Epithelial cell of proximal tubule (primary cell): ENCODE results near the gene RHOC. TPM values are rescaled to one million over a fixed set of nuclear protein-coding genes. Genes with fewer than 3 reads are reported as not detected.

Experiments used
- DNase-seq: peaks from one replicate; pipeline ENCODE4 v3.0.0-alpha.2; 2011; ENCODE audit warnings: low read depth
- H3K4me3 ChIP-seq: 2 replicates; pipeline ENCODE4 v1.5.1; 2011; ENCODE audit warnings: low read depth, mild to moderate bottlenecking, low read length
- total RNA-seq: library from RNA; depleted of rRNA; stranded (reverse); fragments of >200 nt; gene quantifications from 2 replicates; pipeline ENCODE4 v1.2.3, GENCODE V29; 2015
- TF ChIP-seq, protein P1 (sequence below): conservative IDR thresholded peaks from 2 replicates; pipeline ENCODE4 v1.5.1; 2012; ENCODE audit warnings: low read depth, mild to moderate bottlenecking, low read length

RHOC gene
- total RNA-seq, 1 donor from 2014 or later = 1,011 TPM

DNA sequence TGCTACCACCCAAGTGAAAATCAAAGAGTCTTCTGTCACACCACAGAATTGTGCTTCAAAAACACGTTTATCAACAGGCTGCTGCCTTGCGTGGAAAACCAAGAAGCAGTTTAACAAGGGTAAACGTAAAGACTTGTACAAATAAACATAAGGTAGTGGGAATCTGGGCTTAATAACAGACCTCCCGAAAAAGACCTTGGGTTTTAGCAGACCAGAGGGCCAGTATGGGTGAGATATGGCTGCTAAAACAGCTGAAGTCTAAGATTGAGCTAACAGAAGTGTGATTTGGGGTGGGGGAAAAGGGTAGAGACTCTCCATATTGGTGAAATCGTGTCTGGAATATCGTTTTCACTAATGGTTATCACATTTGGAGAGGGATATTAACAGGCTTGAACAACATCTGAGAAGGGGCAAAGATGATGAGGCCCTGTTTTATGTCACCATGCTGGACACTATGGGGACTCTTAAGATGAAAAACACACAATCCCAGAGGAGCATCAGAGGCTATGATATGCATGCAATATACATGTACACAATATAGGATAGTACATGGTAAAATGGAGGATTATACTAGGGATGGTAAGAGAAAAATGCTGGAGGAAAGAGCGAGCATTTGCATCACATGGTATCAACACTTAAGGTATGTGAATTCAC lies 31.1 kb downstream of the RHOC start:
- no peak for DNase-seq
- TF ChIP-seq, protein P1, sequence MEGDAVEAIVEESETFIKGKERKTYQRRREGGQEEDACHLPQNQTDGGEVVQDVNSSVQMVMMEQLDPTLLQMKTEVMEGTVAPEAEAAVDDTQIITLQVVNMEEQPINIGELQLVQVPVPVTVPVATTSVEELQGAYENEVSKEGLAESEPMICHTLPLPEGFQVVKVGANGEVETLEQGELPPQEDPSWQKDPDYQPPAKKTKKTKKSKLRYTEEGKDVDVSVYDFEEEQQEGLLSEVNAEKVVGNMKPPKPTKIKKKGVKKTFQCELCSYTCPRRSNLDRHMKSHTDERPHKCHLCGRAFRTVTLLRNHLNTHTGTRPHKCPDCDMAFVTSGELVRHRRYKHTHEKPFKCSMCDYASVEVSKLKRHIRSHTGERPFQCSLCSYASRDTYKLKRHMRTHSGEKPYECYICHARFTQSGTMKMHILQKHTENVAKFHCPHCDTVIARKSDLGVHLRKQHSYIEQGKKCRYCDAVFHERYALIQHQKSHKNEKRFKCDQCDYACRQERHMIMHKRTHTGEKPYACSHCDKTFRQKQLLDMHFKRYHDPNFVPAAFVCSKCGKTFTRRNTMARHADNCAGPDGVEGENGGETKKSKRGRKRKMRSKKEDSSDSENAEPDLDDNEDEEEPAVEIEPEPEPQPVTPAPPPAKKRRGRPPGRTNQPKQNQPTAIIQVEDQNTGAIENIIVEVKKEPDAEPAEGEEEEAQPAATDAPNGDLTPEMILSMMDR = no peak

GRCh38 chr1:112674986-112675727 lies 31.8 kb downstream of the RHOC start:
- DNase-seq = no peak
- peak overlapping the region; percentile 78 for H3K4me3 ChIP-seq
- TF ChIP-seq, protein P1 = no peak

More for the DNA sequence above, 31.1 kb downstream of the RHOC start:
- H3K4me3 ChIP-seq = peak overlapping the region; percentile 78

GRCh38 chr1:112674440-112674985 lies 32.4 kb downstream of the RHOC start, which contains the start of gene MOV10:
TSS of gene MOV10 (plus strand) at chr1:112674659. CDS start at chr1:112674913, 254 bp downstream.
- DNase-seq = no peak
- peak within 1 kb of the TSS; percentile 78 for H3K4me3 ChIP-seq
- TF ChIP-seq, protein P1 = no peak

DNA sequence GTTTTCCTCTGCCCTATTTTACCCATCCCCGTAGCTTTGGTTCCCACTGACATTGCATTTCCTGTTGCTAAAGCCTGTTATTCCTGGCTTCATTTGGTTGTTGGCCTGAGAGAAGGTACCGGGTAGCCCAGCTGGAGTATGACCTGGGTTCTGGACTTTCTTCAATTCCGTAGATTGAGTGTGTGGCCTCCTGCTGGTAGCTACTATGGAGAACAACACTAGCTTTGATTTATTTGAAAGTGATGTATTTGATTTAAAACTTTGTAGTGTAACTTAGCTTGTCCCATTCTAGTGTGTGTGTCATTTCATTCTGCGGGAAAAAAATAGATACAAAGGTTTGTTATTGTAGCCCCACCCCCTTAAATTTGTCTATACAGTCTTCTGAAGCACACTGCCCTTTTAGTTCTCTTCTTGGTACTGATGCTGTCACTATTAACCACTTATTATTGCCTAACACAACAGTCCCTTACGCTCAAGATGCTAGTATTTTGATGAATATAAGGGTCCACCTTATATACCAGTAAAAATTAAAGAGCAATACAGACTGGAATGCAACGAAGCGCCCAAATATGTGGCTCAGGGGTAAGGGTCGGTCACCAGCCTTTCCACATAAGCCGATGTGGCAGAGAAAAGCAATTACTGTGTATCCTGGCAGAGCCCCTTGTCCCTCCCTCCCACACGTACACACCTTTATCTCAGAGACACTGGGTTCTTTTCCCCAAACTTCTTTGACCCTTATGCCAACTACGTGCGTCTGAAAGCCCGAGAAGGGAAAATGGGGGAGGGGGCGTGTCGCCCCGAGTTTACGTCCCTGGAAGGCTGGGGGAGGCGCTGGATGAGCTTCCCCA lies 33.1 kb downstream of the RHOC start:
- TF ChIP-seq, protein P1 = peak; percentile 60
- peak overlapping the region; percentile 78 for H3K4me3 ChIP-seq
- DNase-seq = no peak

- DNase-seq = no peak
- TF ChIP-seq, protein P1 = no peak
- H3K4me3 ChIP-seq = no peak overlapping the region
Measured at GRCh38 chr1:112672842-112673241, 34.1 kb downstream of the RHOC start.

DNA sequence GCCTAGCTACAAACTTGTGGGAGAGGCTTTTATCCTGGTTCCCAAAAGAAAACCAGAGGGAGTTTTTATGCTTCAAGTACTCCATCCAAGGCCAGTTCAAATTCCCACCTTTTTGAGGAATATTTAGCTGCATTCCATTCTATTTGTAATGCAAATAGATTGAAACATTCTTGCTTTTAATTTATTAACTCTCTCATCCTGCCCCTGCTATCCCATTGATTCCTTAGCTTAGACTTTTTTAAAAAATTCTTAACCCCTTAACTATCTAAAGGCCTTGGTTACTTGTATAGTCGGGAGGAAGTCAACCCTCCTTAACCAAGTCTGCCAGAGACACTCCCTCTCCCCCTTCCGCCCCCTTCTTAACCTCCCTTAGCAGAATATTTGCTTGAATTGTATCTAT lies 34.9 kb downstream of the RHOC start:
- DNase-seq = no peak
- TF ChIP-seq, protein P1 = no peak
- no peak overlapping the region for H3K4me3 ChIP-seq
